Measurements from ENCODE around the gene MUC6. TPM values are rescaled to one million over a fixed set of nuclear protein-coding genes. Genes with fewer than 3 reads are reported as not detected.
"Not testable (repeated sequence)": the region's sequence is repeated elsewhere in the genome, so short reads cannot be mapped to it uniquely, and the experiment has no call there.

MUC6 gene
- total RNA-seq, 2 experiments from 2014 or later: not detected

- no peak overlapping the region for H3K27ac Mint-ChIP-seq
- CTCF ChIA-PET: no interaction called here
- no peaks in the 10 kb centered on the region for H3K4me1 Mint-ChIP-seq
- DNase-seq: no peak
- H3K27me3 Mint-ChIP-seq: no peaks in the 10 kb centered on the region
- H3K4me3 Mint-ChIP-seq: no peak overlapping the region
- no peaks in the 10 kb centered on the region for H3K9me3 Mint-ChIP-seq
- POLR2A ChIA-PET: no interaction called here
- H3K36me3 Mint-ChIP-seq (ENCODE audit: low read depth): no peaks in the 10 kb centered on the region
Observed at GRCh38 chr11:1023811-1024596, 12.5 kb downstream of the MUC6 start.

GRCh38 chr11:1022908-1023810 is 13.4 kb downstream of the MUC6 start:
- no peaks in the 10 kb centered on the region for H3K36me3 Mint-ChIP-seq (ENCODE audit: low read depth)
- H3K9me3 Mint-ChIP-seq: peaks cover 2% of the 10 kb centered on the region
- no peak overlapping the region for H3K4me3 Mint-ChIP-seq
- CTCF ChIA-PET: no interaction called here
- no peak overlapping the region for H3K27ac Mint-ChIP-seq
- peaks cover 2% of the 10 kb centered on the region for H3K4me1 Mint-ChIP-seq
- H3K27me3 Mint-ChIP-seq: no peaks in the 10 kb centered on the region
- no peak for DNase-seq
- POLR2A ChIA-PET: no interaction called here

- H3K27me3 Mint-ChIP-seq: no peaks in the 10 kb centered on the region
- H3K4me3 Mint-ChIP-seq: no peak overlapping the region
- POLR2A ChIA-PET: no interaction called here
- H3K27ac Mint-ChIP-seq: no peak overlapping the region
- no peak for DNase-seq
- peaks cover 8% of the 10 kb centered on the region for H3K4me1 Mint-ChIP-seq
- CTCF ChIA-PET: no interaction called here
- peaks cover 9% of the 10 kb centered on the region for H3K9me3 Mint-ChIP-seq
- peaks cover 4% of the 10 kb centered on the region for H3K36me3 Mint-ChIP-seq (ENCODE audit: low read depth)
Observed at GRCh38 chr11:1022411-1022810, 14.1 kb downstream of the MUC6 start.

- no peak overlapping the region for H3K27ac Mint-ChIP-seq
- CTCF ChIA-PET: no interaction called here
- no peak for DNase-seq
Observed at GRCh38 chr11:1020211-1020905, 16.2 kb downstream of the MUC6 start.

GRCh38 chr11:1019321-1019910 is 17.1 kb downstream of the MUC6 start:
- ChIA-PET CTCF (no interaction called here), POLR2A (no interaction called here)
- H3K27me3 Mint-ChIP-seq: no peaks in the 10 kb centered on the region
- no peak overlapping the region for H3K27ac Mint-ChIP-seq
- no peak overlapping the region for H3K4me3 Mint-ChIP-seq
- no peak for DNase-seq
- peaks cover 13% of the 10 kb centered on the region for H3K36me3 Mint-ChIP-seq (ENCODE audit: low read depth)
- H3K9me3 Mint-ChIP-seq: peaks cover 20% of the 10 kb centered on the region
- H3K4me1 Mint-ChIP-seq: peaks cover 18% of the 10 kb centered on the region

More at GRCh38 chr11:1020211-1020905, 16.2 kb downstream of the MUC6 start:
- Mint-ChIP-seq H3K36me3 (ENCODE audit: low read depth) (peaks cover 13% of the 10 kb centered on the region), H3K4me3 (no peak overlapping the region), H3K9me3 (peaks cover 20% of the 10 kb centered on the region), H3K27me3 (no peaks in the 10 kb centered on the region), H3K4me1 (peaks cover 18% of the 10 kb centered on the region)
- POLR2A ChIA-PET: no interaction called here

- Mint-ChIP-seq H3K27me3 (no peaks in the 10 kb centered on the region), H3K36me3 (ENCODE audit: low read depth) (peaks cover 13% of the 10 kb centered on the region), H3K4me1 (peaks cover 18% of the 10 kb centered on the region), H3K4me3 (no peak overlapping the region), H3K9me3 (peaks cover 20% of the 10 kb centered on the region), H3K27ac (no peak overlapping the region)
- DNase-seq: no peak
- POLR2A ChIA-PET: no interaction called here
- CTCF ChIA-PET: no interaction called here
Observed at GRCh38 chr11:1018091-1018490, 18.4 kb downstream of the MUC6 start.

- peaks cover 18% of the 10 kb centered on the region for H3K4me1 Mint-ChIP-seq
- no peak for DNase-seq
- H3K4me3 Mint-ChIP-seq: no peak overlapping the region
- H3K27me3 Mint-ChIP-seq: no peaks in the 10 kb centered on the region
- CTCF ChIA-PET: no interaction called here
- peaks cover 13% of the 10 kb centered on the region for H3K36me3 Mint-ChIP-seq (ENCODE audit: low read depth)
- H3K9me3 Mint-ChIP-seq: peaks cover 20% of the 10 kb centered on the region
- H3K27ac Mint-ChIP-seq: no peak overlapping the region
- POLR2A ChIA-PET: no interaction called here
Observed at GRCh38 chr11:1017269-1018005, 19.1 kb downstream of the MUC6 start.

- H3K4me3 Mint-ChIP-seq, H3K27ac Mint-ChIP-seq, POLR2A ChIA-PET, DNase-seq, H3K27me3 Mint-ChIP-seq, CTCF ChIA-PET: not testable (repeated sequence)
- Mint-ChIP-seq H3K36me3 (ENCODE audit: low read depth) (peaks cover 13% of the 10 kb centered on the region), H3K4me1 (peaks cover 18% of the 10 kb centered on the region), H3K9me3 (peaks cover 20% of the 10 kb centered on the region)
Observed at GRCh38 chr11:1016610-1017126, 19.9 kb downstream of the MUC6 start.

- no peaks in the 10 kb centered on the region for H3K27me3 Mint-ChIP-seq
- H3K4me1 Mint-ChIP-seq: peaks cover 18% of the 10 kb centered on the region
- no peak for DNase-seq
- peaks cover 13% of the 10 kb centered on the region for H3K36me3 Mint-ChIP-seq (ENCODE audit: low read depth)
- ChIA-PET POLR2A (no interaction called here), CTCF (no interaction called here)
- no peak overlapping the region for H3K4me3 Mint-ChIP-seq
- H3K27ac Mint-ChIP-seq: no peak overlapping the region
- peaks cover 20% of the 10 kb centered on the region for H3K9me3 Mint-ChIP-seq
Observed at GRCh38 chr11:1015826-1016545, 20.5 kb downstream of the MUC6 start.

- DNase-seq: no peak
- Mint-ChIP-seq H3K27ac (no peak overlapping the region), H3K9me3 (peaks cover 20% of the 10 kb centered on the region), H3K27me3 (no peaks in the 10 kb centered on the region), H3K36me3 (ENCODE audit: low read depth) (peaks cover 20% of the 10 kb centered on the region), H3K4me1 (peaks cover 18% of the 10 kb centered on the region), H3K4me3 (no peak overlapping the region)
- ChIA-PET POLR2A (no interaction called here), CTCF (no interaction called here)
Observed at GRCh38 chr11:1015064-1015463, 21.5 kb downstream of the MUC6 start.

GRCh38 chr11:1014276-1014675 is 22.2 kb downstream of the MUC6 start:
- ChIA-PET POLR2A (interaction anchor here (0.7 kb wide), 1 partner anchor 13 kb away, joined by 3 read pairs; no protein-coding TSS in a partner anchor), CTCF (no interaction called here)

GRCh38 chr11:1013631-1013935 is 22.9 kb downstream of the MUC6 start:
- H3K27ac Mint-ChIP-seq: no peak overlapping the region
- H3K9me3 Mint-ChIP-seq: peaks cover 20% of the 10 kb centered on the region
- POLR2A ChIA-PET: no interaction called here
- CTCF ChIA-PET: no interaction called here
- DNase-seq: no peak
- no peak overlapping the region for H3K4me3 Mint-ChIP-seq
- H3K27me3 Mint-ChIP-seq: no peaks in the 10 kb centered on the region
- peaks cover 25% of the 10 kb centered on the region for H3K36me3 Mint-ChIP-seq (ENCODE audit: low read depth)
- peaks cover 18% of the 10 kb centered on the region for H3K4me1 Mint-ChIP-seq

More at GRCh38 chr11:1014276-1014675, 22.2 kb downstream of the MUC6 start:
- Mint-ChIP-seq H3K27me3 (no peaks in the 10 kb centered on the region), H3K27ac (no peak overlapping the region), H3K9me3 (peaks cover 20% of the 10 kb centered on the region), H3K36me3 (ENCODE audit: low read depth) (peaks cover 25% of the 10 kb centered on the region), H3K4me3 (no peak overlapping the region), H3K4me1 (peaks cover 18% of the 10 kb centered on the region)
- no peak for DNase-seq
